ENCODE measurements around the gene HOXC13.

- TF ChIP-seq ARNT (IDR thresholded peaks at IDR 0.05) (no peak), FOXM1 (IDR thresholded peaks at IDR 0.05; ENCODE audit: borderline replicate concordance) (no peak), FOXK2 (IDR thresholded peaks at IDR 0.05) (no peak), FOXA1 (IDR thresholded peaks at IDR 0.05) (no peak), TARDBP (IDR thresholded peaks at IDR 0.05) (no peak), LEF1 (IDR thresholded peaks at IDR 0.05; ENCODE audit: borderline replicate concordance) (no peak), BHLHE40 (IDR thresholded peaks at IDR 0.05; ENCODE audit: borderline replicate concordance) (no peak), SP1 (IDR thresholded peaks at IDR 0.05) (no peak), L3MBTL2 (conservative IDR thresholded peaks at IDR 0.05) (no peak)
Measured at GRCh38 chr12:53982648-53983567, 44.3 kb downstream of the HOXC13 start.

All from HEK293T (cell line).